ENCODE data around the gene CDK18. TPM values are rescaled to one million over a fixed set of nuclear protein-coding genes. Genes with fewer than 3 reads are reported as not detected.

CDK18 gene
- total RNA-seq, 1 experiment from 2014 or later: 38.5 TPM

GRCh38 chr1:205570796-205571537 is 66.5 kb downstream of the CDK18 start:
- H3K27me3 Mint-ChIP-seq (ENCODE audit: low read depth): peaks cover 87% of the 10 kb centered on the region
- H3K27me3 ChIP-seq (ENCODE audit: insufficient read depth, low read length): peaks cover 21% of the 10 kb centered on the region; the same call in 1 of the 2 replicates

More at GRCh38 chr1:205570796-205571537, 66.5 kb downstream of the CDK18 start:
- Histone ChIP-seq H2BK12ac (ENCODE audit: insufficient read length, low read depth, low read length) (no peak overlapping the region), H2BK20ac (ENCODE audit: low read depth, low read length, poor library complexity, severe bottlenecking) (no peak overlapping the region), H4K20me1 (ENCODE audit: control insufficient read depth, insufficient read depth, insufficient read length) (no peaks in the 10 kb centered on the region), H3K9ac (ENCODE audit: extremely low read depth, insufficient read length, low read length) (no peak overlapping the region), H3K4me2 (ENCODE audit: insufficient read depth, insufficient read length, low read length) (no peak overlapping the region), H3K18ac (ENCODE audit: insufficient read length, low read depth, low read length) (no peak overlapping the region), H4K8ac (replicated peaks; ENCODE audit: insufficient read length, low read depth, low read length) (no peak overlapping the region), H3K14ac (ENCODE audit: insufficient read depth, low read length) (no peak overlapping the region), H4K5ac (ENCODE audit: insufficient read length, low read depth, low read length) (no peak overlapping the region), H2AFZ (ENCODE audit: low read length) (no peak overlapping the region), H3K79me1 (ENCODE audit: insufficient read depth, low read depth, low read length, poor library complexity, severe bottlenecking) (no peaks in the 10 kb centered on the region), H3K79me2 (ENCODE audit: insufficient read depth, low read length) (no peaks in the 10 kb centered on the region), H4K91ac (ENCODE audit: insufficient read length, low read depth, low read length) (no peak overlapping the region), H3K27ac (ENCODE audit: insufficient read length, low read depth, low read length) (no peak overlapping the region), H3K56ac (ENCODE audit: insufficient read length, low read depth, low read length) (no peak overlapping the region), H2AK5ac (ENCODE audit: insufficient read length, low read length) (no peak overlapping the region), H2BK5ac (ENCODE audit: insufficient read length, low read length) (no peak overlapping the region), H3K4ac (ENCODE audit: low read depth, low read length) (no peak overlapping the region), H3T11ph (ENCODE audit: low read length) (no peak overlapping the region), H2BK15ac (ENCODE audit: low read depth, low read length) (no peak overlapping the region), H3K23ac (ENCODE audit: insufficient read length, low read depth, low read length) (no peak overlapping the region), H3K9me3 (ENCODE audit: control insufficient read depth, low read depth, low read length) (no peaks in the 10 kb centered on the region), H3K4me1 (ENCODE audit: insufficient read depth, low read length) (no peaks in the 10 kb centered on the region), H3K23me2 (ENCODE audit: insufficient read length, low read depth, low read length, poor library complexity, severe bottlenecking) (peaks cover 3% of the 10 kb centered on the region), H2BK120ac (ENCODE audit: low read depth, low read length, poor library complexity, severe bottlenecking) (no peak overlapping the region)
- no CpG with 5 or more reads among the region's 2 CpGs for WGBS (ENCODE audit: extremely low coverage, insufficient read length, low lambda C conversion rate)
- no peaks in the 10 kb centered on the region for H3K9me3 Mint-ChIP-seq
- H3K36me3 Mint-ChIP-seq (ENCODE audit: insufficient read depth in 1 of 3, low read depth in 3 of 3): no peaks in the 10 kb centered on the region; a peak in 1 of 7 replicates
- H3K4me1 Mint-ChIP-seq: peaks cover 17 to 24% of the 10 kb centered on the region in 2 experiments
- peak overlapping the region in 1 of 2 experiments; percentile 38; a peak in 1 of 5 replicates for H3K4me3 Mint-ChIP-seq
- no peak for DNase-seq
- TF ChIP-seq CTCF (conservative IDR thresholded peaks at IDR 0.05): no peak
- no peak overlapping the region for H3K27ac Mint-ChIP-seq
